VCaP (cell line): ENCODE measurements around the gene ASIC3.
A peak's percentile ranks its signal among the peaks of the same experiment; 100 is the strongest.

Source experiments
- H3K27ac ChIP-seq: fragments of 450-650 bp; 2 replicates; pipeline ENCODE4 v1.5.1; 2017
- CTCF ChIP-seq: fragments of 450-650 bp; conservative IDR thresholded peaks from 2 replicates; pipeline ENCODE4 v1.5.1; 2017; ENCODE audit warnings: mild to moderate bottlenecking, moderate library complexity

Gene ASIC3

DNA sequence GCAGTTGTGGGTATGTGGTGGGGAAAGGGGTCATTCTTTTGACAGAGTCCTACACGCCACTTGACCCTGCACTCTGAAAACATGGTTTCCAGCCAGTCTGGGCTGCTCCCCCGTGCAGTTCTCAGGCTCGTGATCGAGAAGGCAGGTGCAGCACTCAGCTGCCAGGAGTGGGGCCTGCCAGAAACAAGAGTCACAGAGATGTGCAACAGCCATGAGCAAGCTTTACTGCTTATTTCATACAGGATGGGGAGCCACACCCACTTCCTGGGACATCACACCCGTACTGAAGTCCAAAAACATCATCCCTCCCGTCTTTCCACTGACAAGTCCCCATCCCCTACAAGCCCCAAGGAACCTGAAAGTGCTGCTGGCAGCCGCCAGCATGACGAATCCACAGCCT, 33.4 kb upstream of the ASIC3 start:
- no peak for TF ChIP-seq CTCF
- no peak overlapping the region for H3K27ac ChIP-seq

GRCh38 chr7:151015967-151016366, 32.4 kb upstream of the ASIC3 start:
- no peak for TF ChIP-seq CTCF

GRCh38 chr7:151016505-151016904, 31.8 kb upstream of the ASIC3 start:
- no peak for TF ChIP-seq CTCF
- H3K27ac ChIP-seq, result no peak overlapping the region

More at GRCh38 chr7:151015967-151016366, 32.4 kb upstream of the ASIC3 start:
- H3K27ac ChIP-seq, result no peak overlapping the region

- no peak for TF ChIP-seq CTCF
- no peak overlapping the region for H3K27ac ChIP-seq
Measured at GRCh38 chr7:151016942-151017341, 31.4 kb upstream of the ASIC3 start.

DNA sequence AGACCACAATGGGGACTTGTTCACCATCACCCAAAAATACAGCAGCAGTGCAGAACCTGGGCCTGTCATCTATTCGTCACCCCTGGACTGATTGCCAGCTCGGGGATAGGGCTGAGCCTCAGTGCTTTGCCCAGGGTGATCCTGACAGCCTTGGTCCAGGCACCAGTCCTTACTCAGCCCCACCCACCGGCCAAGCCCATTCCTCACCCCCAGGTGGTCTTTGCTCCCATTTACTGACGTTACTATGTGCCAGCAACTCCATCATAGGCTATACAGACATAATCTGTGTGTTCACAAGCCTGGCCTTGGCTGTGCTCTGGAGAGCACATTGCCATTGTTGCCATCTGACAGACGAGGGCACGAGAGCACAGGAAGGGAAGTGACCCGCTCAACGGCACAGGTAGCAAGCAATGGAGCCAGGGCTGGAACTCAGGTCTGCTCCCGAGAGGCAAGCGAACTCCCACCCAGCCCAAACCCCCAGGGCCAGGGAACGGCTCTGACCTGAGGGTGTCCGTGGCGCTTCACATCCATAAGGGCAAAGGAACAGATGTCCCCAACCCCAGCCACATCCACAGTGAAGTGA, 30.9 kb upstream of the ASIC3 start:
- no peak for TF ChIP-seq CTCF
- peak overlapping the region; percentile 59; the same call in 1 of the 2 replicates for H3K27ac ChIP-seq

DNA sequence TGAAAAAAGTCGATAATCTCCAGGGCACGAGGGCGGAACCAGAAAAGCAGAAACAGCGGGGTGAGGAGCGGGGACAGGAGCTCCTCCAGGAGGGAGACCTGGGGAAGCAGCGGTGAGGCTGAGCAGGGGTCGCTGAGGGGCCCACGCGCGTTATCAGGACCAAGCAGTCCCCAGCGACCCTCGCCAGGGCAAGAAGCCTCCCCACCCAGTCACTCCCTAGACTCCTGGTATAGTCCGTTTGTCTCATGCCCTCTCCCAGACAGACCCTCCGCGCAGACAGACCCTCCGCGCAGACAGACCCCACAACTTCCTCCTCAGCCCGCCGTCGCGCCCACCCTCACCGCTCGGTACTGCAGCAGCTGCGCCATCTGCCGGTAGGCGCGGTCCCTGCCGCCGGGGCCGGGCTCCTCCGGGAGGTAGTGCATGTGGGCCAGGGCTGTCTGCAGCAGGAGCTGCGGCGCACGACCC, 30.3 kb upstream of the ASIC3 start:
- peak overlapping the region; percentile 59; the same call in 1 of the 2 replicates for H3K27ac ChIP-seq
- TF ChIP-seq CTCF, result peak; percentile 95

- TF ChIP-seq CTCF, result peak; percentile 60
- peak overlapping the region; percentile 59 for H3K27ac ChIP-seq
Measured at GRCh38 chr7:151018421-151019129, 29.8 kb upstream of the ASIC3 start.
